ENCODE measurements around the gene INTS15.
"Not testable (repeated sequence)": the region's sequence is repeated elsewhere in the genome, so short reads cannot be mapped to it uniquely, and the experiment has no call there.

The INTS15 gene

DNA sequence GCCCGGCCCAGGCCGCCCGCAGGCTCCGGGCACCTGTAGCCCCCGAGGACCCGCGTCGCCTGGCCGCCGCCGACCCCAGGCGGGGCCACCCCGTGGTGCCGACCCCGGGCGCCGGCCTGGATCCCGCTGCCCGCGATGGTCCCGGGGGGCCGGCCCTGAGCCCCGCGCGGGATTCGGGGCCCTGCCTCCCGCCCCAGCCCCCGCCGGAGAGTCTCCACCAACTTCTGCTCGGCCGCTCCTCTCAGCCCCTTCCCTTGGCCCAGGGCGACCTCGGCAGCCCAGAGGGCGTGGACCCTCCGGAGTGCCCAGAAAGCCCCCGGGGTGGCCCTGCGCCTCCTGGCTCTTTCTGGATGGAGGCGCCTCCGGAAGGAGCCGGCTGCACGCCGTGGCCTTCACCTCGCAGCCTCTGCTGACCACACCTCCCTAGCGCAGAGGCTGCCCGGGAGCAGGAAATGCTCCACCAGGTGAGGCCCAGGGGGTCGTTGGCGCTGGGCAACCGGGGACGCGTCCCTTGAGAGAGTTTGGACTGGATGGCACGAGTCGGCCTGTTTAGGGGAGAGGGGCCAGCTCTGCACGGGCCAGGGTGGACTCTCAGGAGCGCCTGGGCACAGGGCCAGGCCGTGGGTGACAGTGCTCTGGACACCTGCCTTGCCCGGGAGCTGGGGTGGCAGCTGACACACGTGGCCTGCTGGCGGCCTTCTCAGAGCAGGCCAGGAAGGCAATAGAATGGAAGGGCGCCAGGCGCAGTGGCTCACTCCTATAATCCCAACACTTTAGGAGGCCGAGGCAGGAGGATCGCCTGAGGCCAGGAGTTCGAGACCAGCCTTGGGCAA lies 26.1 kb downstream of the INTS15 start:
- no peak for DNase-seq (ENCODE audit: insufficient read length, low spot score)
- FAIRE-seq, result peak; percentile 81

DNA sequence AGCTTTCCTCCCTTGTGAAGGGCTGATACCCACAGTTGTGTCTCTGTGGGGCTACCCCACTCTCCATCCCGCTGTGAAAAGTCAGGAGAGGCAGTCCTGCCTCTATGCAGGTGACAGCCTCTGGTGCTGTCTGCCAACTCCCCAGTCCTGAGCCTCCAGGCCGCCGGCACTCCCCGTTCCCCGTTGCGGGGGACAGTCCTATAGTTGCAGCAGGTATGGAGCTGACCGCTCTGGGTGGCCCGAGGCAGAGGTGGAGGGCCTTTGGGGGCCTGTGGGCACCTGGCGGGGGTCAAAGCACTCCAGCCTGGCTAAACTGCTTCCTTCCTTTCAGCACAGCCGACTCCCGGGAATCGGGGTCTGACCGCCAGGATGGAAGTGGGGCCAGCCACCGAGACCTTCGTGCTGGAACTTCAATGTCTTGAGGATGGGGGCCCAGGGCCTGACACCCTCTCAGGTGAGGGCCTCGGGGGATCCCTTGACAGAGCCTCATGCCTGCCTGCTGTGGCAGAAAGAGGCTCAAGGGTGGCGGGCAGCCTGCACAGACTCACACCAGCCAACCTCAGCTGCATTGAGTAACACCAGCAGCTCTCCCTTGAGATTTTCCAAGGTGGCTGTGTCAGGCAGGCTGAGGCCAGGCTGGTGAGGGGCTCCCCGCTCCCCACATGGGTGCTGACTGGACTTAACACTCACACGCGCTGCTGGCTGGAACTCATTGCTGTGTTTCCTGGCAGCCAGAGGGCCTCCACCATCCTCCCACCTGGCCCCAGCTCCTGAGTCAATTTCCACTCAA lies 27.2 kb downstream of the INTS15 start:
- FAIRE-seq (no peak), DNase-seq (ENCODE audit: insufficient read length, low spot score) (no peak)

DNA sequence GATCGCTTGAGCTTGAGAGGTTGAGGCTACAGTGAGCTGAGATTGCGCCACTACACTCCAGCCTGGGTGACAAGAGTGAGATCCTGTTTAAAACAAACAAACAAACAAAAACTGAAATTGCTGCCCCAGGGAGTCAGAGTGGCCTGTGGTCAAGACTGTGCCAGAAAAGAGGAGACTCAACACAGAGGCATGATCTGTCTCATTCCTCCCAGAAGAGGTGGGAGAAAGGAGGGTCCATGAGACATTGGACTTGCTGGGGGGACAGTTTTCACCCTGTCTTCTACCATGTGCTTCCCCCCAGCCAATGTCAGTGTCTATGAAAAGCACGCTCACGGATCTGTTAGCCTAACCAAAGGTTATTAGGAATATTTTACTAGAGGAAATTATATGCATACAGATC lies 28.8 kb downstream of the INTS15 start:
- DNase-seq (ENCODE audit: insufficient read length, low spot score), result no peak
- no peak for FAIRE-seq

DNA sequence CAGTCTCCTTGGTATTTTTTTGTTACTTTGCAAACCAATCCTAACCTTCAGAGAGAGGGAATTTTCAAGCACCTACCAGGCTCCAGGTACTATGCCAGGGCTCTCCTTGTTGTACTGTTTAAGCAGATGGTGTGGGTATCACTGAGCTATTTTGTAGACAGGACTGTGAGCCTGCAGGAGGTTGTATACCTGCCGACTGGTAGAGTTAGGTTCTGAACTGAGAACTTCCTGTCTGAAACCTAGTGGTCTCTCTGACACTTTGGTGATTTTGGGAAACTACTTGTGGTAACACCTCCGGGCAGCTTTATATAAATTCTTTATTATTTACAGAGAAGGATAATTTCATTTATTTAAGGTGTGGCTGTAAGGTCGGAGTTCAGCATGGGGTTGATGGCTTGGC lies 30.1 kb downstream of the INTS15 start:
- DNase-seq (ENCODE audit: insufficient read length, low spot score), result no peak

DNA sequence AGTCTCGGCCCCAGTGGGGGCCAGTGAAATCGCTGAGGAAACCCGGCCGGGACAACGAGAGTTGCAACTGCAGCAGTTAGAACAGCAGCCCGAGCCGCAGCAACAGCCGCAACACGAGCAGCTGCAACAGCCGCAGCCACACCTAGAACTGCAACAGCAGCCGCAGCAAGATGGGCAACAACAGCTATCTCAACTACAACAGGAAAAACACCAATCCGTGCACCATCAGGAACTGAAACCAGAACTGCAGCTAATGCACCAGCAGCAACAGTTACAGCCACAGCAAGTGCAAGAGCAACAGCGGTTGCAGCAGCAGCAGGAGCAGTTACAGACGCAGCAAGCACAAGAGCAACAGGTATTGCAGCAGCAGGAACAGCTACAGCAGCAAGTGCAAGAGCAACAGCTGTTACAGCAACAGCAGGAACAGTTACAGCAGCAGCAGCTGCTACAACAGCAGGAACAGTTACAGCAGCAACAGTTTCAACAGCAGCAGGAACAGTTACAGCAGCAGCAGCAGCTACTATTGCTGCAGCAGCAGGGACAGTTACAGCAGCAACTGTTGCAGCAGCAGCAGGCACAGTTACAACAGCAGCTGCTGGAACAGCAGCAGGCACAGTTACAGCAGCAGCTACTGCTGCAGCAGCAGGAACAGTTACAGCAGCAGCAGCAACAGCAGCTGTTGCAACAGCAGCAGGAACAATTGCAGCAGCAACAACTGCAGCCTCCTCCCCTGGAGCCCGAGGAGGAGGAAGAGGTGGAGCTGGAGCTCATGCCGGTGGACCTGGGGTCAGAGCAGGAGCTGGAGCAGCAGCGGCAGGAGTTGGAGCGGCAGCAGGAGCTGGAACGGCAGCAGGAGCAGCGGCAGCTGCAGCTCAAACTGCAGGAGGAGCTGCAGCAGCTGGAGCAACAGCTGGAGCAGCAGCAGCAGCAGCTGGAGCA lies 31.6 kb downstream of the INTS15 start:
- FAIRE-seq, result peak; percentile 89
- no peak for DNase-seq (ENCODE audit: insufficient read length, low spot score)

More for the DNA sequence above, 30.1 kb downstream of the INTS15 start:
- FAIRE-seq, result no peak

DNA sequence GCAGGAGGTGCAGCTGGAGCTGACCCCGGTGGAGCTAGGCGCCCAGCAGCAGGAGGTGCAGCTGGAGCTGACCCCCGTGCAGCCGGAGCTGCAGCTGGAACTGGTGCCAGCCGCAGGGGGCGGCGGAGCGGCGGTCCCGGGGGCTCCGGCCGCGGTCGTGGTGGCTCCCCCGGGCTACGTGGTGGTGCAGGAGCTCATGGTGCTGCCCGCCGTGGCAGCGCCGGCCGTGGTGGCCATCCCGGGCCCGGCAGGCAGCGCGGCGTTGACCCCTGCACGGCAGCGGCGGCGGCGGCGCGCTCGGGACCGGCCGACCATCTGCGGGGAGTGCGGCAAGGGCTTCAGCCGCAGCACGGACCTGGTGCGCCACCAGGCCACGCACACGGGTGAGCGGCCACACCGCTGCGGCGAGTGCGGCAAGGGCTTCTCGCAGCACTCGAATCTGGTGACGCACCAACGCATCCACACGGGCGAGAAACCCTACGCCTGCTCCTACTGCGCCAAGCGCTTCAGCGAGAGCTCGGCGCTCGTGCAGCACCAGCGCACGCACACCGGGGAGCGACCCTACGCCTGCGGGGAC lies 32.4 kb downstream of the INTS15 start:
- no peak for DNase-seq (ENCODE audit: insufficient read length, low spot score)
- FAIRE-seq, result no peak

DNA sequence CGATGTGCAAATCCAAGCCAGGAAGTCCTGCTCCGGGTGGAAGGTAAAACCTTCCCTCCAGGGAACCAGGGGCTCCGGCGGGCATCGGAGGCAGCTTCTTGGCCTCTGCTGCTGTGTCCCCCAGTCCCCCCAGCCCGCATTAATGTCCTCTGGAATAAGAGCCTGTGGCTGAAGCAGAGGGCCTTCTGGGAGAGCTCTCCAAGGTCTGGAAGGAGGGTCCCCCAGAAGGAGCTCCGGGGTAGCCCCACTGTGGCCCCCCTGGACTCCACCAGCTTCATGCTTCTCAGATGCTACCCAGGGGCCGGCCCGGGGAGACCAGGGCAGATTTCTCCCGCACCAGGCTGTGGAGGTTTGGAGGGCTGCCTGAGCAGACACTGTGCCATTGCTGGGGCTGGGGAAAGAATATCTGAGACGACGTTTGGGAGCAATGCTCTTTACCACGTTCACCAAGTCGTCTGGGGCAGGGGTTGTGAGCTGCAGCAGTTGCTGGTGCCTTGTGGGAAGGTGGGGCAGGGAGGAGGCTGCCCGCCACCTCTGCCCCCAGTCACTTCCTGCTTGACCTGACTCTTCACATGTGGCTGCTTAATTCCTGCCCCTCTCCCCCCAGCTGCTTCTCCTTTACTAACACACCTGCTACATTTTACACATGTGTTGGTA lies 33.9 kb downstream of the INTS15 start:
- DNase-seq (ENCODE audit: insufficient read length, low spot score) (no peak), FAIRE-seq (no peak)

DNA sequence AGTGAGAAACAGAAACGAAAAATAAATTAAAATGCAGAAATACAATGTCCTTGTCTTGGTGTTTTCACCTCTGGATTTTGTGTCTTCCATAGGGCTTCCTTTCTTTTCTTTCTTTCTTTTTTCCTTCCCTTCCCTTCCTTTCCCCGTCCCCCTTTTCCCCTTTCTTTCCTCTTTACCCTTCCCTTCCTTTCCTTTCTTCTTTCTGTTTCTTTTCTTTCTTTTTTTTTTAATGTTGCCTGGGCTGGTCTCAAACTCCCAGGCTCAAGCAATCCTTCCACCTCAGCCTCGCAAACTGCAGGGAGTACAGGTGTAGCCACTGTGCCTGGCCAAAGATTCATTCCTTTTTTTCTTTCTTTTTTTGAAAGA lies 34.4 kb downstream of the INTS15 start:
- FAIRE-seq (no peak), DNase-seq (ENCODE audit: insufficient read length, low spot score) (no peak)

DNA sequence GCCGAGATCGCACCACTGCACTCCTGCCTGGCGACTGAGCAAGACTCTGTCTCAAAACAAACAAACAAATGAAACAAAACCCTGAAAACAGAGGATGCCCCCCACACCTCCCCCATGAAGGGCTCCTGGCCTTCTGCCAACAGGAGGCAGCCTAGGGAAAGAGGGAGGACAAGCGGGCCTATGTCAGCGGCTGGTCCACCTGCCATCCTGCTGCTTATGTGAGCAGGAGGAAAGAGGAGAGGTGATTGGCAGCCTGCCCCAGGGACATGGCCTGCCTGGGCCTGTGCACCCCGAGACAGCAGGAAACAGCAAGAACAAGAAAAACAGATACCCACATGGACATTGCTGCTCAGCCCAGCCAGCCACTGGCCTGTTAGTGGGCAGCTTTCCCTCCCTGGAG lies 38.2 kb downstream of the INTS15 start:
- DNase-seq (ENCODE audit: insufficient read length, low spot score), result no peak
- FAIRE-seq, result no peak

DNA sequence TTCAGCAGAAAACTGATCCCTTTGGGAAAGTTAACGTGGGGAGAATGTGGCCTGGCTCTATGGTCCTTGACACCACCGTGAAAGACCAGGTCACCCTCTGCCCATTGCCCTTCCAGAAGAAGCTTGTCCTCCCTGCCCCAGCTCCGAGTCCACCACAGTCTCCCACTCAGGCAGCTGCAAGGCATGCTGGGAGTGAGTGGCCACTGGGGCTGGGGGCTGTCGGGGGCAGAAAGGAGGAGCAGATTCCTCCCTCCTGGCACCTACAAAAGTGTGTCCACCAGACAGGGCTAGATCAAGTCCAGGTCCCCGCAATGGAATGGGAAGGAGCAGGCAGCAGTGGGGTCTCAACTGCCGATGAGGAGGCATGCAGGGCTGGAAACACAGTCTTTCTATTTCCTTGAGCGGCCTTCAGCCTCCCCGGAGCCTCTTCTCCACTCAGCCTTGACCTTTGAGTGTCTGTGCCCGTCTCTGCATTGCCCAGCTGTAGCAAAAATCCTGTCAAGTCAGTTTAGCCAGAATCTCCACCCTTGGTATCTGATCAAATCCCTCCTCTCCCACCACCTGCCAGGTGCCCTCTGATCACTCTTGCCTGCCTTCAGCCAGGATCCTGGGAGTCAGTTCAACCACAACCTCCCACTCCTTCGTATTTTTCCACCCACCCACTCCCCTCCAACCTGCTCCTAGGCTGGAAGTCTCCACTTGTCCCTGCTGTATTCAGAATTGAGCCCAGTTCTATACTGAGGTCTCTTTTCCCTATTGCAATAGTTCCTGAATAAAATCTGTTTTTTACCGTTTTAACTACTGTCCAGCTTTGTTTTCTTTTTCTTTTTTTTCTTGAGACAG lies 40.4 kb downstream of the INTS15 start:
- peak; percentile 28 for FAIRE-seq
- DNase-seq (ENCODE audit: insufficient read length, low spot score), result no peak

DNA sequence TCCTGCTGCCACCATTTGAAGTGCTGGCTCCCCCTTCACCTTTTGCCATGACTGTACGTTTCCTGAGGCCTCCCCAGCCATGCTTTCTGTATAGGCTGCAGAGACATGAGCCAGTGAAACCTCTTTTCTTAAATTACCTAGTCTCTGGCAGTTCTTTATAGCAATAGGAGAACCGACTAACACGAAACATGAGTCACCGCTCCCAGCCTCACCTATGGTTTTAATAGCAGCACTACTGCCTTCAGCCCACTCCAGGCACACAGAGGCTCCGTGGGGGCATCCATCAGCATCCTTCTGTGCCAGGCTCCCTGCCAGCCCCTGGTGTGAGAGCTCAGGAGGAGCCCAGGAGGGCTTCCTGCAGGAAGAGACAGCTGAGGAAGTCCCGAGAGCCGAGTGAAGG lies 41.8 kb downstream of the INTS15 start:
- FAIRE-seq, result no peak

DNA sequence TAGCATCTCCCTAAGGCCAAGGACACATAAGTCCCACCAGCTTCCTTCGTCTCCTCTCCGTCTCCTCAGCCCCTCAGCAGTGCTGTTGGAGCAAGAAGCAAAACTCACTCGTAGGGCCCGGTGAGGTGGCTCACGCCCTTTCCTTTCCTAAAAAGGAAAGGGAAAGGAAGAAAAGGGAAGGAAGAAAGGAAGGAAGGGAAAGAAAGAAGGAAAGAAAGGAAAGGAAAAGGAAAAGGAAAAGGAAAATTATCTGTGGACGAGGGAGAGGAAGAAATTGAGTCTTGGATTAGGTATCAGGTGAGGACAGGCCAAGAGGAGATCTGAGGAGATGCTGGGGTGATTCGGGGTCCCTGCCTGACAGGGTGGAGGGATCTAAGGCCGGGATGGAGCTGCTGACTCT lies 44.2 kb downstream of the INTS15 start:
- FAIRE-seq (no peak), DNase-seq (ENCODE audit: insufficient read length, low spot score) (no peak)

More for the DNA sequence above, 41.8 kb downstream of the INTS15 start:
- DNase-seq (ENCODE audit: insufficient read length, low spot score), result no peak

DNA sequence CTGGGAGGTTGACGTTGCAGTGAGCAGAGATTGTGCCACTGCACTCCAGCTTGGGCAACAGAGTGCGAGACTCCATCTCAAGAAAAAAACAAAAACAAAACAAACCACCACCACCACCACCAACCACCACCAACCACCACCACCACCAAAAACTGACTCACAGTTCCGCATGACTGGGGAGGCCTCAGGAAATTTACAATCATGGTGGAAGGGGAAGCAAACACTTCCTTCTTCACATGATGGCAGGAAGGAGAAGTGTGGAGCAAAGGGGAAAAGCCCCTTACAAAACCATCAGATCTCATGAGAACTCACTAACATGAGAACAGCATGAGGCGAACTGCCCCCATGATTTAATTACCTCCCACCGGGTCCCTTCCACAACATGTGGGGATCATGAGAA lies 45.1 kb downstream of the INTS15 start:
- FAIRE-seq; DNase-seq (ENCODE audit: insufficient read length, low spot score): not testable (repeated sequence)

DNA sequence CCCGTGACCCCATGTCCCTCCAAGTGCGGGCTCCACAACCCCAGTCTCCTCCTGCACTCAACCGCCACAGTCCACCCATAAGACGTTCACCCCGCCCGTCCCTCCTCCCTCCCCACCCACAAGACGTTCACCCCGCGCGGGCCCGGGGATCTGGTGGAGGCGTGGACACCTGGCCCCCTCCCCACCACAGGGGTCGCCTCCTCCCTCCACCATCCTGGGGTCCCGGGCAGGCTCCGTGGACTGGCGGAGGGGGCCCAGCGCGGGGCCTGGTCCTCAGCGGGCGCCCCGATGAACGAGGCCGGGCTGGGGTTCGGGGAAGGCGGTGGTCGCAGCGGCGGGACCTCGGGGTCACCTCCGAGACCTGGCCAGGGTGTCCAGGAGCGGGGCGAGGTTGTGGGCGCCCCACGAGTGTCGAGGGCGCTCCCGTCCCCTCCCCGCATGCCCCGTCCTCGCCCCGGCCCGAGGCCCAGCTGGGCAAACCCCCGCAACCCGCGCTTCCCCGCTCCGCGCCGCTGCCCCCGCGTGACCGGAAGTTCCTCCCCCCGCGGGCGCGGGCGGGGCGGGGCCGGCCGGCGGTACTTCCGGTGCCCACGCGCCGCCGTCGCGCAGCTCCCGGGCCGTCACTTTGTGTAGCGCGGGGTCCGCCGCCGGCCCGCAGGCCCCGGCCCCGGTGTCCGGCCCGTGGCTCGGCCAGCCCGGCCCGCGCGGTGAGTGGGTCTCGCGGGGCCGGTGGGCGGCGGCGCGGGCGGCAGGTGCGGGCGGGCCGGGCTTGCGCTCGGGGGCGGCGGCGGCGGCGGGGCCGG lies 47.1 kb downstream of the INTS15 start, which contains the start of gene ZNF316:
Gene ZNF316 (plus strand): TSS at position 578 of the 803 bp plus-strand sequence. CDS start 5,092 bp downstream, outside the sequence.
- peak; percentile 85 for FAIRE-seq
- peak; percentile 86 for DNase-seq (ENCODE audit: insufficient read length, low spot score)

DNA sequence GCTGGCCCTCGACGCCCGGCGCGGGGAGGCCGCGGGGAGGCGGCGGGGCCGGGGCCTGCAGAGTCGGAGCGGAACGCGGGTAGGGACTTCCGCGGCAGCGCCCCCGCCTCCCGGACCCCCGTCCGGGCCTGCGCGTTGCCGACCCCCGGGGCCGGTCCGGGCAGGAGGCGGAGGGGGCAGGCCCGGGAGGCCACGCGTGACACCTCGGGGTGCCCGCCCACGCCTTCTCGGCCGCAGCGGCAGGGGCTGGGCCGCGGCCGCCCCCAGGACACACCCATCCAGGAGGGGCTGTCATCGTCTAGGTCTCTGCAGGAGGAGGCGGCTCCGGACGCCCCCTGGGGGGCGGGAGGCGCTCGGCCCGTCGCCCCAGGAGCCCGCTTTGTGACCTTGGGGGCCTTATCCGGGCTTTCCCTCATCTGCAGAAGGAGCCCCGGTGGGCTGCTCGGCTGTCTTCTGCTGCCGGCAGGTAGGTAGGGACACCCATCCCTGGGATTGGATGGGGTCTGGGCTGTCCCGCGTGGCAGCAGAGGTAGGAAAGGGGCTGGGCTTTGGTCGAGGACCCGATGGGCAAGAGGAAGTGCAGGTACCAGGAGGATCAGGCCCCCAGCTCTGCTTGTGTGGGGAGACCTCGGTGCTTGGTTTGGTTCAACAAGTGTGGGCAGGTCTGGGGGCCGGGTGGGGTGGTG lies 47.9 kb downstream of the INTS15 start:
- peak; percentile 83 for FAIRE-seq
- peak; percentile 88 for DNase-seq (ENCODE audit: insufficient read length, low spot score)

DNA sequence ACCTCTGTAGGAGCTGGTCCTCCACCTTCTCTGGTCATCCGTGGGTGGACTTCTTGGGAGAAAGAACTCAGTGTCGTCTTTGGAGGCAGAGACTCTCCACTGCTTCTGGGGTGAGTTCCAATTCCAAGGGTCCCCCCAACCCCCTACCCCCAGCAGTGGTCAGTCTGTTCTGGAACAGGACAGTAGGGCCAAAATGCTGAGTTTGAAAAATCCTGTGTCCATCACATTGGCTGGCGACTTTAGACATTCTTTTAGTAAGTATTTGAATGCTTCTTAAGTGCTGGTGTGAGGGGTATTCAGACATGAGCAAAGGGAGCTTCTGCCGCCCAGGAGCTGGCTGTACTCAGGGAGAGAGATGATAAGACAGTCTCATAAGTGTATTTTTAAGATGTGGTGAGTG lies 49.2 kb downstream of the INTS15 start:
- DNase-seq (ENCODE audit: insufficient read length, low spot score) (no peak), FAIRE-seq (no peak)

DNA sequence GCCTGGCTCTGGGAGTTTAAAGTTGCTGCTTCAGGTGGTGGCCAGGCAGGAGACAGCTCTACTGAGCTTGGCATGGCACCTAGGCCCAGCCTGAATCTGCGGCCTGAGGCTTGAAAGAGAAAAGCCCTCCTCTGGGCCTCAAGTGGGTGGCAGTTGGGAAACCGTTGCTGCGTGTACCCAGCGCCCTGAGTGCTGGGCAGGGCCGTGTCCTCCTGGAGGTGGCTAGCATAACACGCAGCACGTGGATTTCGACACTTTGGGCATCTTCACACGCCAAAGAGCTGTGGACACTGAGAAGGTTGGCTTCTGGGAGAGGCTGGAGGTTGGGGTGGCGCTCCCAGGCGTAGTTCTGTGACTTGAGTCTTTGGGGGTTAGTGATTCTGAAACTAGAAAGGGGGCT lies 49.8 kb downstream of the INTS15 start:
- no peak for DNase-seq (ENCODE audit: insufficient read length, low spot score)
- no peak for FAIRE-seq
